ENCODE data around the gene TXNL4B. TPM values are rescaled to one million over a fixed set of nuclear protein-coding genes. Genes with fewer than 3 reads are reported as not detected.
A peak's percentile ranks its signal among the peaks of the same experiment; 100 is the strongest.

Gene TXNL4B
- total and polyA plus RNA-seq, 9 of the 15 experiments (the other 6 are each of a cell fraction or from before 2014, with no cell fraction given), result 11.9 to 38.0 (median 22.3) TPM

- no peak for TF ChIP-seq ZNF143 (CRISPR knock-in tag; IDR thresholded peaks at IDR 0.05)
These were observed 17.5 kb upstream of the TXNL4B start (continued) for GRCh38 chr16:72110662-72111615.

- BruUV-seq (replicated peaks), result no TSS peak
- intact Hi-C loops (cut with micrococcal nuclease), result no loop called here
- in situ Hi-C loops (cut with MboI), result no loop called here
These were observed 16.6 kb upstream of the TXNL4B start for GRCh38 chr16:72109966-72110530.

More at GRCh38 chr16:72109966-72110530, 16.6 kb upstream of the TXNL4B start:
- H3K27ac ChIP-seq (ENCODE audit: extremely low read depth, low read depth, low read length), result no peak overlapping the region
- ChIA-PET CTCF (ENCODE audit: low intra/inter-chr PET ratio) (interaction anchor here (0.6 kb wide), 1 partner anchor 371 kb away, joined by 3 read pairs; no protein-coding TSS in a partner anchor), POLR2A (interaction anchor here (1.1 kb wide), 1 partner anchor 13 kb away, joined by 3 read pairs; no protein-coding TSS in a partner anchor)
- peaks cover 73% of the 10 kb centered on the region; the same call in 2 of the 3 replicates for H3K36me3 ChIP-seq (ENCODE audit: control insufficient read depth, insufficient read depth, low read length)
- H3K9me1 ChIP-seq (ENCODE audit: control insufficient read depth, insufficient read depth, low read length), result peaks cover 4% of the 10 kb centered on the region
- no peaks in the 10 kb centered on the region for H3K79me2 ChIP-seq (ENCODE audit: control insufficient read depth, insufficient read depth, low read length)
- no peaks in the 10 kb centered on the region for H3K9me3 ChIP-seq (replicated peaks; ENCODE audit: control insufficient read depth, insufficient read depth, low read depth, low read length)
- TF ChIP-seq PKNOX1 (IDR thresholded peaks at IDR 0.05), result peak; percentile 65
- peak; percentile 53 for TF ChIP-seq MEIS2 (IDR thresholded peaks at IDR 0.05; ENCODE audit: partially characterized antibody)
- no peak for TF ChIP-seq CC2D1A (IDR thresholded peaks at IDR 0.05)
- 91% methylated on average over 12 of the region's 12 CpGs for WGBS (ENCODE audit: insufficient coverage, low coverage, missing lambda C conversion rate)
- ATAC-seq (no peak), DNase-seq (ENCODE audit: extremely low read depth in 1 of 4, low spot score in 3 of 4) (no peak), FAIRE-seq (no peak)
- H3K4me3 ChIP-seq, result no peak overlapping the region
- no peaks in the 10 kb centered on the region for H3K27me3 ChIP-seq (ENCODE audit: control insufficient read depth in 2 of 2, insufficient read depth in 2 of 2, low read length in 2 of 2)
- no peak overlapping the region for H3K9ac ChIP-seq (ENCODE audit: insufficient read depth in 1 of 2, low read depth in 2 of 2, low read length in 2 of 2)
- H4K20me1 ChIP-seq (replicated peaks; ENCODE audit: control insufficient read depth, insufficient read depth, low read length), result no peaks in the 10 kb centered on the region
- H3K4me1 ChIP-seq (replicated peaks in 1 of 2; ENCODE audit: control insufficient read depth in 2 of 2, insufficient read depth in 2 of 2, low read length in 2 of 2), result peaks cover 4 to 16% of the 10 kb centered on the region in 2 experiments; a peak in 3 of 5 replicates
- H2AFZ ChIP-seq (ENCODE audit: low read depth, low read length), result no peak overlapping the region
- no peak overlapping the region for H3K4me2 ChIP-seq (ENCODE audit: insufficient read depth, low read length)
